ENCODE results near the gene GLYR1.

Gene GLYR1

GRCh38 chr16:4866586-4866985, 19.5 kb upstream of the GLYR1 start:
- H3K27me3 ChIP-seq (ENCODE audit: insufficient read depth, low read length) = no peaks in the 10 kb centered on the region
- no peak overlapping the region for H3K4me3 ChIP-seq (ENCODE audit: low read depth, low read length)
- H3K4me2 ChIP-seq (ENCODE audit: low read length) = no peak overlapping the region
- H2BK12ac ChIP-seq (ENCODE audit: low read length) = no peak overlapping the region
- no peaks in the 10 kb centered on the region for H3K4me1 ChIP-seq (ENCODE audit: control insufficient read depth in 1 of 2, insufficient read depth in 2 of 2, low read length in 2 of 2)
- no peak overlapping the region for H4K91ac ChIP-seq (ENCODE audit: low read depth, low read length)
- H2AFZ ChIP-seq (ENCODE audit: insufficient read depth, low read length, poor library complexity) = no peak overlapping the region
- WGBS (ENCODE audit: extremely low coverage, insufficient coverage, insufficient read length) = no CpG with 5 or more reads among the region's 12 CpGs
- H4K8ac ChIP-seq (ENCODE audit: low read depth, low read length) = no peak overlapping the region
- no peak overlapping the region for H3K27ac ChIP-seq (ENCODE audit: low read depth, low read length)
- no peak overlapping the region for H2AK5ac ChIP-seq (ENCODE audit: low read length)
- H2BK120ac ChIP-seq (ENCODE audit: insufficient read depth, low read length, poor library complexity) = no peak overlapping the region
- no peak overlapping the region for H2BK5ac ChIP-seq (ENCODE audit: low read depth, low read length, poor library complexity)
- no peak for DNase-seq
- H3K4ac ChIP-seq (ENCODE audit: low read depth, low read length) = no peak overlapping the region
- no peak overlapping the region for H4K12ac ChIP-seq (ENCODE audit: low read depth, low read length)
- no peak overlapping the region for H3K14ac ChIP-seq (ENCODE audit: low read length)
- no peaks in the 10 kb centered on the region for H3K9me3 ChIP-seq (ENCODE audit: insufficient read depth, low read depth, low read length)
- peaks cover 34 to 39% of the 10 kb centered on the region in 2 experiments for H3K36me3 ChIP-seq (ENCODE audit: control insufficient read depth in 1 of 2, insufficient read depth in 2 of 2, low read length in 2 of 2)
- no peak overlapping the region for H3K23ac ChIP-seq (ENCODE audit: low read length)
- no peak overlapping the region for H3K9ac ChIP-seq (ENCODE audit: low read length)
- no peaks in the 10 kb centered on the region for H3K79me1 ChIP-seq (ENCODE audit: low read length)
- no peaks in the 10 kb centered on the region for H3K79me2 ChIP-seq (ENCODE audit: control insufficient read depth, insufficient read depth, low read length, poor library complexity)
- H3K18ac ChIP-seq (ENCODE audit: low read length) = no peak overlapping the region

GRCh38 chr16:4865231-4865860, 18.3 kb upstream of the GLYR1 start:
- no CpG with 5 or more reads among the region's 13 CpGs for WGBS (ENCODE audit: extremely low coverage, insufficient coverage, insufficient read length)
- Histone ChIP-seq H3K9ac (ENCODE audit: low read length) (no peak overlapping the region), H3K9me3 (ENCODE audit: insufficient read depth, low read depth, low read length) (no peaks in the 10 kb centered on the region)

GRCh38 chr16:4864728-4865127, 17.6 kb upstream of the GLYR1 start:
- Histone ChIP-seq H4K8ac (ENCODE audit: low read depth, low read length) (no peak overlapping the region), H2BK120ac (ENCODE audit: insufficient read depth, low read length, poor library complexity) (no peak overlapping the region), H3K4me3 (ENCODE audit: low read depth, low read length) (no peak overlapping the region), H2BK12ac (ENCODE audit: low read length) (no peak overlapping the region), H4K91ac (ENCODE audit: low read depth, low read length) (no peak overlapping the region), H3K9ac (ENCODE audit: low read length) (no peak overlapping the region), H4K12ac (ENCODE audit: low read depth, low read length) (no peak overlapping the region), H3K27me3 (ENCODE audit: insufficient read depth, low read length) (no peaks in the 10 kb centered on the region), H3K23ac (ENCODE audit: low read length) (no peak overlapping the region), H2BK5ac (ENCODE audit: low read depth, low read length, poor library complexity) (no peak overlapping the region), H3K18ac (ENCODE audit: low read length) (no peak overlapping the region), H2AK5ac (ENCODE audit: low read length) (no peak overlapping the region), H3K27ac (ENCODE audit: low read depth, low read length) (no peak overlapping the region), H3K14ac (ENCODE audit: low read length) (no peak overlapping the region), H3K4me1 (ENCODE audit: control insufficient read depth in 1 of 2, insufficient read depth in 2 of 2, low read length in 2 of 2) (no peaks in the 10 kb centered on the region), H3K9me3 (ENCODE audit: insufficient read depth, low read depth, low read length) (no peaks in the 10 kb centered on the region), H2AFZ (ENCODE audit: insufficient read depth, low read length, poor library complexity) (no peak overlapping the region), H3K36me3 (ENCODE audit: control insufficient read depth in 1 of 2, insufficient read depth in 2 of 2, low read length in 2 of 2) (peaks cover 32 to 41% of the 10 kb centered on the region in 2 experiments), H3K4ac (ENCODE audit: low read depth, low read length) (no peak overlapping the region), H3K4me2 (ENCODE audit: low read length) (no peak overlapping the region), H3K79me1 (ENCODE audit: low read length) (no peaks in the 10 kb centered on the region), H3K79me2 (ENCODE audit: control insufficient read depth, insufficient read depth, low read length, poor library complexity) (no peaks in the 10 kb centered on the region)
- no peak for DNase-seq
- no CpG with 5 or more reads among the region's 3 CpGs for WGBS (ENCODE audit: extremely low coverage, insufficient coverage, insufficient read length)

More at GRCh38 chr16:4865231-4865860, 18.3 kb upstream of the GLYR1 start:
- no peak overlapping the region for H2AK5ac ChIP-seq (ENCODE audit: low read length)
- H2BK12ac ChIP-seq (ENCODE audit: low read length) = no peak overlapping the region
- no peak overlapping the region for H2AFZ ChIP-seq (ENCODE audit: insufficient read depth, low read length, poor library complexity)
- no peak overlapping the region for H3K27ac ChIP-seq (ENCODE audit: low read depth, low read length)
- peaks cover 32 to 41% of the 10 kb centered on the region in 2 experiments for H3K36me3 ChIP-seq (ENCODE audit: control insufficient read depth in 1 of 2, insufficient read depth in 2 of 2, low read length in 2 of 2)
- no peaks in the 10 kb centered on the region for H3K79me2 ChIP-seq (ENCODE audit: control insufficient read depth, insufficient read depth, low read length, poor library complexity)
- H4K91ac ChIP-seq (ENCODE audit: low read depth, low read length) = no peak overlapping the region
- no peaks in the 10 kb centered on the region for H3K4me1 ChIP-seq (ENCODE audit: control insufficient read depth in 1 of 2, insufficient read depth in 2 of 2, low read length in 2 of 2)
- no peaks in the 10 kb centered on the region for H3K79me1 ChIP-seq (ENCODE audit: low read length)
- DNase-seq = no peak
- H4K12ac ChIP-seq (ENCODE audit: low read depth, low read length) = no peak overlapping the region
- no peak overlapping the region for H3K4me3 ChIP-seq (ENCODE audit: low read depth, low read length)
- H3K27me3 ChIP-seq (ENCODE audit: insufficient read depth, low read length) = no peaks in the 10 kb centered on the region
- no peak overlapping the region for H2BK5ac ChIP-seq (ENCODE audit: low read depth, low read length, poor library complexity)
- no peak overlapping the region for H3K23ac ChIP-seq (ENCODE audit: low read length)
- peak overlapping the region; percentile 58 for H3K4ac ChIP-seq (ENCODE audit: low read depth, low read length)
- H3K14ac ChIP-seq (ENCODE audit: low read length) = no peak overlapping the region
- H3K18ac ChIP-seq (ENCODE audit: low read length) = no peak overlapping the region
- H3K4me2 ChIP-seq (ENCODE audit: low read length) = no peak overlapping the region
- H4K8ac ChIP-seq (ENCODE audit: low read depth, low read length) = no peak overlapping the region
- no peak overlapping the region for H2BK120ac ChIP-seq (ENCODE audit: insufficient read depth, low read length, poor library complexity)

GRCh38 chr16:4862639-4863038, 15.6 kb upstream of the GLYR1 start:
- no peaks in the 10 kb centered on the region for H3K4me1 ChIP-seq (ENCODE audit: control insufficient read depth in 1 of 2, insufficient read depth in 2 of 2, low read length in 2 of 2)
- no peaks in the 10 kb centered on the region for H3K9me3 ChIP-seq (ENCODE audit: insufficient read depth, low read depth, low read length)
- H4K8ac ChIP-seq (ENCODE audit: low read depth, low read length) = no peak overlapping the region
- no CpG with 5 or more reads among the region's 5 CpGs for WGBS (ENCODE audit: extremely low coverage, insufficient coverage, insufficient read length)
- no peak overlapping the region for H3K4me2 ChIP-seq (ENCODE audit: low read length)
- no peak overlapping the region for H3K14ac ChIP-seq (ENCODE audit: low read length)
- H2AK5ac ChIP-seq (ENCODE audit: low read length) = no peak overlapping the region
- H3K4me3 ChIP-seq (ENCODE audit: low read depth, low read length) = no peak overlapping the region
- no peak overlapping the region for H4K12ac ChIP-seq (ENCODE audit: low read depth, low read length)
- no peak overlapping the region for H2BK120ac ChIP-seq (ENCODE audit: insufficient read depth, low read length, poor library complexity)
- H3K23ac ChIP-seq (ENCODE audit: low read length) = peak overlapping the region; percentile 33
- no peak overlapping the region for H3K27ac ChIP-seq (ENCODE audit: low read depth, low read length)
- no peak overlapping the region for H2AFZ ChIP-seq (ENCODE audit: insufficient read depth, low read length, poor library complexity)
- H4K91ac ChIP-seq (ENCODE audit: low read depth, low read length) = no peak overlapping the region
- H3K9ac ChIP-seq (ENCODE audit: low read length) = peak overlapping the region; percentile 62
- DNase-seq = peak in 1 of 2 donors; percentile 27
- H3K27me3 ChIP-seq (ENCODE audit: insufficient read depth, low read length) = no peaks in the 10 kb centered on the region
- H3K79me2 ChIP-seq (ENCODE audit: control insufficient read depth, insufficient read depth, low read length, poor library complexity) = no peaks in the 10 kb centered on the region
- H2BK12ac ChIP-seq (ENCODE audit: low read length) = no peak overlapping the region
- no peak overlapping the region for H3K18ac ChIP-seq (ENCODE audit: low read length)
- H3K79me1 ChIP-seq (ENCODE audit: low read length) = no peaks in the 10 kb centered on the region
- H2BK5ac ChIP-seq (ENCODE audit: low read depth, low read length, poor library complexity) = no peak overlapping the region
- H3K4ac ChIP-seq (ENCODE audit: low read depth, low read length) = no peak overlapping the region
- peaks cover 36 to 46% of the 10 kb centered on the region in 2 experiments for H3K36me3 ChIP-seq (ENCODE audit: control insufficient read depth in 1 of 2, insufficient read depth in 2 of 2, low read length in 2 of 2)

Measured in trophoblast cell (in vitro differentiated cells and primary cell).